Right kidney (tissue), 1 donor: ENCODE results near the gene UPK3A.
"Not testable (repeated sequence)": the region's sequence is repeated elsewhere in the genome, so short reads cannot be mapped to it uniquely, and the experiment has no call there.

Experiments used
- DNase-seq: peaks from one replicate; pipeline ENCODE4 v3.0.0-alpha.2; 2016

UPK3A gene

DNA sequence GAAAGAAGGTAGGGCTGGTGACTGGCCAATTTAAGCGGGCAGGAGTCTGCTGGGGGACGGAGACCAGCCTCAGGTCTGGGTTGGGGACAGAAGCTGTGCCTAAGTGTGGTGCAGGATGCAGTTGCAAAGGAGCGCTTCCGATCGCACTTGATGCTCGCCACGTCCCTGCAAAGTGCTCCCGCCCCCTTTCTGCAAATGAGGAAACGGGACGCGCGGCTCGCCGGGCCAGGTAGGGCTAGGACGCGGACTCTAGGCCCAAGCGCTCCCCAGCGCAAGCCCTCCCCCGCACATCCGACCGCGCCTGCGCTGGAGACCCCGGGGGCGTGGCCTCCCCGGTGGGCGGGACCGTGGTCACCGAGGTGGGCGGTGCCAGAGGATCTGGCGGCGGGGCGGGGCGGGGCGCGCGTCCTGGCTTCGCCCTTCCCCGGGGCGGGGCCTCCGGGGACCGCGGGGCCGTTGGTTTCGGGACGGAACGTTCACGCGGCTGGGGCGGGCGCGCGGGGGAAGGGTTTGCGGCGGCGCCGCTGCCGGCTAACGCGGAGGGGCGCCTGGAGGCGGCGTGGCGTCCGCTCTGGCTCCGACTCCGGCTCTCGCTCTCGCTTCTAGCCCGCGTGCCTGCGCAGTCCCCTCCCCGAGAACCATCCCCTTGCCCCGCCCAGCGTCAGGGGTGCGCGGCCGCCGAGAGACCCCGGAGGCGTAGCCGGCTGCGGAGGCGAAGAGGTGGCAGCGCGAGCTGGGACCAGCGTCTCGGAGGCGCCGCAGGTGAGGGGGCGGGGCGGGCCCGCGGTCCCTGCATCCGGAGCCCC is 24.9 kb downstream of the UPK3A start, which contains the start of gene FAM118A:
Gene FAM118A, plus strand, starts transcription at position 513 of the 806 bp plus-strand sequence. CDS start 12,446 bp downstream, outside the sequence.
- peak; percentile 97 for DNase-seq

DNA sequence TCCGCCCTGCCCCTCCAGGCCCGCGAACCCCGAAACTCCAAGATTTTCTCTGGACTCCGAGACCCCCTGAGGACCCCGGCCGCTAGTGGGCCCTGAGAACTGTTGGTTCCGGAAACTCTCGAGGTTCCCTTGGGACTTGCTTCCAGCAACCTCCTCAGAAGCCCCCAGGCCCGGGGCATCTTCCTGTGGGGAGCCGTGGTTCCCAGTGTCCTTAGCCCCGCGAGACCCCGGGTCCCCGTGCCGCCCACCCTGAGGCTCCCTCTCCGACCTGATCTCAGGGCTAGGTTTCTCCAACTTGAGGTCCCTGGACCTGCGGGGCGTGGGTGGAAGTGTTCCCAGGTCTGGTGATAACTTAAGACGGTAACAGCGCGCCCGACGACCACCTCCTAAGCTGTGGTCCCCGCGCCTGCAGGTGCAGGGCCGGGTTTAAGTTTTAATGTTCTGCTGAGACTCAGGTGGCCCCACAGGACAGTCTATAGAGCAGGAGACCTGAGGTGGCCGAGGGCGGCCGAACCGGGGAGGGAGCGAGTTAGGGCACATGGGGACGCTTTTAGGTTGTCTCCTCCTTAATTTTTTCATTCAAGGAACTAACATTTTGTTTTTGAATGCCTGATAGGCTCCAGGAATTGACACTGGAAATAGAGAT is 25.7 kb downstream of the UPK3A start:
- DNase-seq, result peak; percentile 44

DNA sequence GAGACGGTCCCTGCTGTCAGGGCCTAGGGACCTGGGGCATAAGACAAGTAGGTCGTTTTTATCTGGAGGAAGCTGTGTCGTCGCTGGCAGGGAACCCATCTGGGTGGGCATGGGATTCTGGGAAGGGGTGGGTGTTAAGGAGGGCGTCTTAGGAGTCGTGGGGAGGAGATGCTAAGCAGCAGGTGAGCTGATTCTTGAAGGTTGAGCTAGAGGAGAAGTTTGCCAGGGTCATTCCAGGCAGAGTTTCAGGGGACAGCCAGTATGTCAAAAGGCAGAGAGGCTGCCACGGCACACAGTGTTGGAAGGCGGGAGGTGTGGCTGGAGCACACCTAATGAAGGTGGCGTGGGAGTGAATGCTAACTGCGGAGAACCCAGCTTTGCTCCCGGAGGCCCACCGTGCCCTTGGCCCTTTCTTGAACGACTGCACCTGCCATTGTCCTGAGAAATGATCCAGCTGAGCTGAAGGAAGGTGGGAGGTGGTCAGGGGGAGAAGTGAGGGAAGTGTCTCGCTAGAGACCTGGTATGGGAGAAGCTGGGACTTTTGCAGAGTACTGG is 26.3 kb downstream of the UPK3A start:
- DNase-seq, result peak; percentile 19

DNA sequence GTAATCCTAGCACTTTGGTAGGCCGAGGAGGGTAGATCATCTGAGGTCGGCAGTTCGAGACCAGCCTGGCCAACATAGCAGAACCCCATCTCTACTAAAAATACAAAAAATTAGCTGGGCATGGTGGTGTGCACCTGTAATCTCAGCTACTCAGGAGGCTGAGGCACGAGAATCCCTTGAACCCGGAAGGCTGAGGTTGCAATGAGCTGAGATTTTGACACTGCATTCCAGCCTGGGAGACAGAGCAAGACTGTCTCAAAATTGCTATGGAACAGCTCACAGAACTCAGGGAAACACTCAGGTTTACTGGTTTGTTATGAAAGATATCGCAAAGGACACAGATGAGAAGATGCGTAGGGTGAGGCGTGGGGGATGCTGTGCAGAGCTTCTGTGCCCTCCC is 27.7 kb downstream of the UPK3A start:
- DNase-seq, result no peak

GRCh38 chr22:45312856-45313255 is 28.1 kb downstream of the UPK3A start:
- DNase-seq, result no peak

GRCh38 chr22:45314054-45314721 is 29.4 kb downstream of the UPK3A start:
- DNase-seq, result no peak

- no peak for DNase-seq
Measured at GRCh38 chr22:45314786-45315185, 30.0 kb downstream of the UPK3A start.

- no peak for DNase-seq
Measured at GRCh38 chr22:45316796-45317526, 32.2 kb downstream of the UPK3A start.

DNA sequence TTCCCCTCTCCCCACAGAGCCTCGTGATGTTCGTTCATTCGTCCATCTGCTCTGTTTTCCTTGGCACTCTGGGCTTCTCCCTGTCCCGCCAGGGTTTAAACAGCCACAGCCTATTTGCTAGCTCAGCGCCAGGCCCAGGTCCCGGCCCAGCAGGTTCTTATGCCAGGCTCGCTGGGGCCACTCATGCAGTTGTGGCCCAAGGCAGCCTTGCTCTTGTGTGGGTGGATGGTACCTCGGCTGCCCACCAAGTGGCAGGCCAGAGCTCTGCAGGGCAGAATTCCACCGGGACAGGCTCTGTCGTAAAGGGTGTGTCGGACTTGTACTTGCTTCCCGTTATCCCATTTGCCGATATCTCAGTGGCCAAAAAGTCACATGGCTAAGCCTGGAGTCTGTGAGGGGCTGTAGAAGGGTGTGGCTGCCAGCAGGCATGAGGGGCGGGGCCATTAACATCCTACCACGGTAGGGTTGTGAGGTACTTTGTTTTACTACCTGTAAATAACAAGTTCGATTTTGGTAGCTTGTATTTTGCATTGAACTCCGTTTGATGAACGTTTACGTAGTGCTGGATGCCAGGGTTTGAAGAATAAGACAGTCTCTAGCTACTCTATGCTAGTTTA is 32.9 kb downstream of the UPK3A start:
- no peak for DNase-seq

DNA sequence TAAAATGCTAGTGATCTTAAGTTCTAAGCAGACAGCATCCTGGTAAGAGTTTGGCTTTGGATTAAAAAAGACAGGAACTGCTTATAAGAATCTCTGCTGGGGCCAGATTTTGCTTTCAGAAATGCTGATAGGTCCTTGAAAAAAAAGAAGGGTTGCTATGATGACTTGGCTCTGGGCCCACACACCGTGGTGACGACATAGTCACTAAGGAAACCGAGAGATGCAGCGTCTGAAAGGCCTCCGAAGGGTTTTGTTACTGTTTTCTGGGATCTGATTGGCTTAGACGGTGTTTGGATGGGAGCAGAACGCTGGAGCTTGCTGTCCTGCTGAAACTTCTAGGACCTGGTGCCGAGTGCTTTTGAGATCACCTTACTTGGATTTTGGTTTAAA is 33.4 kb downstream of the UPK3A start:
- DNase-seq, result peak; percentile 44

DNA sequence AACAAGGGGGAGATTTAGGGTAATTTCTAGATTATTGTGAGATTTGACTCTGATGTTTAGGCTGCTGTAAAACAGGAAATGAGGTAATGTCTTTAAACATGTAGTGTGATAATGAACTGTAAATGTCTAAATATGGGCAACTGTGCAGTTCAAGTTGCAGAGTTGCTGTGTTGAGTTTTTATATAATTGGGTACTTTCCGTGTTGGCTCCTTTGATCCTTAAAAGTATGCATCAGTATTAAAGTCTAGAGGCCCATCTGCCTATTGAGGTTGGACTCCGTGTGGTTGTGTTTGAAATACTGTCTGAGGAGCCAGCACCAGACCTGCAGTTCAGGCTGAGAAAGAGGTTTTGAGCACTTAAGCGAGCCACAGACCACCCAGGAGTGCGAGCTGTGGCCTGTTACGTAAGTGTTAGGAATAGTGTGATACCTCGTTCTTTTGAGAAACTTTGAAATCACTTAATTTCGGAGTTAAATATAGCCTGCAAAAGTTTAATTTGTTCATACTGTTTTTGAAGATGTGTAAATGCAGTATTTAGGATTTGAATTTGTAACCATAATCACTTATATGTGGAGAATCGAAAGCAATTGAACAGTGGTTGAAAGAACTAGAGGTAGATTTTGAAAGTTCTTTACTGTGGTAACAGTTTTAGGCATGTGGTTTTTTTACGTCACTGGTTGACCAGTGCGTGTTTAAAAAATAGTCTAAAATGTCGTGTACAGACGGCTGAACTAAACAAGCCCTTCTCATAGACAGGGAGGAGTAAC is 34.0 kb downstream of the UPK3A start:
- DNase-seq, result no peak

GRCh38 chr22:45319324-45319685 is 34.6 kb downstream of the UPK3A start:
- DNase-seq, result no peak

- no peak for DNase-seq
Measured at GRCh38 chr22:45320357-45320976, 35.7 kb downstream of the UPK3A start.

GRCh38 chr22:45321827-45322226 is 37.1 kb downstream of the UPK3A start:
- no peak for DNase-seq

DNA sequence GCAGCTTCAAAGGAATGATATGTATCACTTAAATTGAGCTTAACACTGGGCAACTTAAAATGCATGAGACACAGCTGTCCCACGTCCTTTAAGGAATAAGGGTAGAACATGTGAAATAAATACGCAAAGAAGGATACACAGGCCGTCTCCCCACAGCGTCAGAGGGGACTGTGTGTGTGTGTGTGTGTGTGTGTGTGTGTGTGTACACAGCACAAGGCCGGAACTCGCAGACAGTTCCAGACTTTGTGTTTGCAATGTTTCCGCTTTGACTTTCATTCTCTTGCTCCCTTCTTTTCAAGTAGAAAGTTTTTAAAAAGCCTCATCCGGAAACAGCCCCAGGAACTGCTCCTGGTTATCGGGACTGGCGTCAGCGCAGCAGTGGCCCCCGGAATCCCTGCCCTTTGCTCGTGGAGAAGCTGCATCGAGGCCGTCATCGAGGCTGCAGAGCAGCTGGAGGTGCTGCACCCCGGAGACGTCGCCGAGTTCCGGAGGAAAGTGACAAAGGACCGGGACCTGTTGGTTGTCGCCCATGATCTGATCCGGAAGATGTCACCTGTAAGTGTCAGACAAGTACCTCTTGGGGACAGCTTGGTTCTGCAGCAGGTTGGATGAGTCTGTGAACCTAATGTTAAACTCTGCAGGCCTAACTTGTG is 38.2 kb downstream of the UPK3A start:
- DNase-seq, result no peak

GRCh38 chr22:45323695-45324094 is 38.9 kb downstream of the UPK3A start:
- no peak for DNase-seq

DNA sequence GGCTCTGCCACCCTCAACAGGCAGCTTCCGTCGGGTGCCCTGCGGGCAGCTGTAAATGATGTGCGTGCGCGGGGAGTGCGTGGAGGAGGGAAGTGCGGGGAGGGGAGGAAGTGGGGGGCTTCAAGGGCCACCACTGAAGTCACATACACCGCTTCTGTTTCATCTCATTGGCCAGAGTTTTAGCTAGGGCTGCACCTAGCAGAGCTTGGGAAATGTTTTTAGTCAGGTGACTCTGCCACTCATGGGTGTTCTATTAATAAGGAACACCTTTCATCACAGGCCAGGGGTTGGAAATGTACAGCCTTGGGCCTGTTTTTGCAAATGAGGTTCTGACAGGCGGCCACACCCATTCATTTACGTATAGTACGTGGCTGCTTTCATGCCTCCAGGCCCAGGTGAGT is 39.6 kb downstream of the UPK3A start:
- DNase-seq, result no peak

GRCh38 chr22:45328261-45328660 is 43.5 kb downstream of the UPK3A start:
- not testable (repeated sequence) for DNase-seq

DNA sequence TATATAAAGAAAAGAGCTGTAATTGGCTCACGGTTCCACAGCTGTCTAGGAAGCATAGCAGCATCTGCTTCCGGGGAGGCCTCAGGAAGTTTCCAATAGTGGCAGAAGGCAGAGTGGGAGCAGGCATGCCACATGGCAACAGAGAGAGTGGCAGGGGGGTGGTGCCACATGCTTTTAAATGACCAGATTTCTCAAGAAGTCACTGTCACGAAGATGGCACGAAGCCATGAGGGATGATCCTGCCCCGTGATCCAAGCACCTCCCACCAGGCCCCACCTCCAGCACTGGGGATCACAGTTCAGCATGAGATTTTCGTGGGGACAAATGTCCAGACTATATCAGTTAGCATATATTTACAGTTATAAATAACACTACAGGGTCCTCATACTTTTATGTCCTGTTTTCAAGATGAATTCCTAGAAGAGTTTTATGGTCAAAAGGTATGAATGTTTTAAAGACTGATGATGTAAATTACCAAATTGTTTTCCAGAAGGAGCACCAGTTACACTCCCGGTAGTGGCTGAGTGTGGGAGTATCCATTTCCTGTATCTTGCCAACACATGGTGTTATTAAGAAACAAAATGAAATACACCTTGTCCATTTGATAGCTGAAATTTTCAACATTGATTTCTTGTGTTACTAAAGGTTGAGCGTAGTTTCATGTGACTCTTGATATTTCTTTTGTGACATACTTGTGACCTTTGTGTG is 44.2 kb downstream of the UPK3A start:
- no peak for DNase-seq
